DOHH2 (cell line): ENCODE data around the gene POLN.

Experiments used
- H3F3A ChIP-seq: fragments of 200-600 bp; sonication (generic), shearing (Covaris generic); 2 replicates; pipeline ENCODE4 v1.6.0; 2016; ENCODE audit warnings: antibody characterized with exemption, mild to moderate bottlenecking; ENCODE audit not compliant: control insufficient read depth, insufficient read depth
- H3K27ac ChIP-seq: fragments of 200-600 bp; sonication (generic); 2 replicates; pipeline ENCODE4 v1.5.1; 2014; ENCODE audit warnings: low read depth, mild to moderate bottlenecking, low read length, moderate library complexity
- H3K27me3 ChIP-seq: fragments of 200-600 bp; sonication (generic); 2 replicates; pipeline ENCODE4 v1.6.1; 2014; ENCODE audit warnings: mild to moderate bottlenecking, low read length, mixed read lengths; ENCODE audit not compliant: control insufficient read depth
- H3K36me3 ChIP-seq: fragments of 200-600 bp; sonication (generic); 2 replicates; pipeline ENCODE4 v1.6.1; 2014; ENCODE audit warnings: mild to moderate bottlenecking, low read length, moderate library complexity, mixed read lengths; ENCODE audit not compliant: control insufficient read depth
- H3K4me1 ChIP-seq: fragments of 200-600 bp; sonication (generic); 2 replicates; pipeline ENCODE4 v1.6.1; 2014; ENCODE audit warnings: mild to moderate bottlenecking, low read length, mixed read lengths; ENCODE audit not compliant: control insufficient read depth
- H3K4me2 ChIP-seq: fragments of 200-600 bp; sonication (generic); 2 replicates; pipeline ENCODE4 v1.6.0; 2014; ENCODE audit warnings: mild to moderate bottlenecking, low read length, moderate library complexity
- H3K4me3 ChIP-seq: fragments of 200-600 bp; sonication (generic); 2 replicates; pipeline ENCODE4 v1.5.1; 2014; ENCODE audit warnings: mild to moderate bottlenecking, low read length, mixed read lengths
- H3K79me2 ChIP-seq: fragments of 200-600 bp; sonication (generic); 2 replicates; pipeline ENCODE4 v1.6.1; 2014; ENCODE audit warnings: mild to moderate bottlenecking, low read length, mixed read lengths; ENCODE audit not compliant: control insufficient read depth
- H3K9me2 ChIP-seq: fragments of 200-600 bp; sonication (generic); replicated peaks from 2 replicates; pipeline ENCODE4 v1.6.1; 2014; ENCODE audit warnings: mild to moderate bottlenecking, low read length, mixed read lengths; ENCODE audit not compliant: control insufficient read depth
- H3K9me3 ChIP-seq: fragments of 200-600 bp; sonication (generic); 2 replicates; pipeline ENCODE4 v1.6.1; 2014; ENCODE audit warnings: antibody characterized with exemption, low read length, mixed read lengths; ENCODE audit not compliant: control insufficient read depth, insufficient read depth
- H4K20me1 ChIP-seq: fragments of 200-600 bp; sonication (generic); 2 replicates; pipeline ENCODE4 v1.6.0; 2014; ENCODE audit warnings: low read depth, mild to moderate bottlenecking, antibody characterized with exemption, low read length, moderate library complexity; ENCODE audit not compliant: control insufficient read depth, insufficient read depth
- EZH2phosphoT487 ChIP-seq: fragments of 200-600 bp; sonication (generic); IDR thresholded peaks from 2 replicates; pipeline ENCODE4 v1.6.1; 2017; ENCODE audit warnings: borderline replicate concordance, mild to moderate bottlenecking, antibody characterized with exemption, low read length, moderate library complexity, mixed read lengths
- TF ChIP-seq, protein P1 (sequence below): fragments of 200-600 bp; sonication (generic); IDR thresholded peaks from one replicate; pipeline ENCODE4 v1.5.1; 2014; ENCODE audit warnings: antibody characterized with exemption, mild to moderate bottlenecking, low read depth, low read length; ENCODE audit not compliant: poor library complexity, severe bottlenecking

Gene POLN

DNA sequence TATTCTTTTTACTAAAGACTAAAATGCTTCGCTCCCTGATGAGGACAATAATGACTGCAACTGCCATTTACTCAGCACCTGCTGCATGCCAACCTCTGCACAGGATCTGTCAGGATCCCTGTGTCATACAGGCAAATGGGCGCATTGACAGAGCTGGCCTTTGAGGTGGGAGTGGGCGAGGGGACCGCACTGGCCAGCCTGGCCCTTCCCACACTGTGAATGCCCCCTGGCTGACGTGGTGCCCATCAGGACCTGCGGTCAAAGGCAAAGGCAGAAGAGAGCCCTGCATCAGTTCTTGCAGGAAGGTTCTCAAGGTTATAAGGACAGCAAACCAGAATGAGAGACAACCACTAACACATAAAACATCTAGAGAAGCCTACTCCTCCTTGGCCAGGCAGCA lies 67.9 kb downstream of the POLN start:
- H3K9me3 ChIP-seq, result no peaks in the 10 kb centered on the region
- H3K4me2 ChIP-seq, result no peak overlapping the region
- H3K36me3 ChIP-seq, result no peaks in the 10 kb centered on the region
- no peaks in the 10 kb centered on the region for H3K4me1 ChIP-seq
- no peaks in the 10 kb centered on the region for H3F3A ChIP-seq
- no peak overlapping the region for H3K4me3 ChIP-seq
- H4K20me1 ChIP-seq, result no peaks in the 10 kb centered on the region
- no peaks in the 10 kb centered on the region for H3K9me2 ChIP-seq
- H3K27ac ChIP-seq, result no peak overlapping the region
- TF ChIP-seq, protein P1, sequence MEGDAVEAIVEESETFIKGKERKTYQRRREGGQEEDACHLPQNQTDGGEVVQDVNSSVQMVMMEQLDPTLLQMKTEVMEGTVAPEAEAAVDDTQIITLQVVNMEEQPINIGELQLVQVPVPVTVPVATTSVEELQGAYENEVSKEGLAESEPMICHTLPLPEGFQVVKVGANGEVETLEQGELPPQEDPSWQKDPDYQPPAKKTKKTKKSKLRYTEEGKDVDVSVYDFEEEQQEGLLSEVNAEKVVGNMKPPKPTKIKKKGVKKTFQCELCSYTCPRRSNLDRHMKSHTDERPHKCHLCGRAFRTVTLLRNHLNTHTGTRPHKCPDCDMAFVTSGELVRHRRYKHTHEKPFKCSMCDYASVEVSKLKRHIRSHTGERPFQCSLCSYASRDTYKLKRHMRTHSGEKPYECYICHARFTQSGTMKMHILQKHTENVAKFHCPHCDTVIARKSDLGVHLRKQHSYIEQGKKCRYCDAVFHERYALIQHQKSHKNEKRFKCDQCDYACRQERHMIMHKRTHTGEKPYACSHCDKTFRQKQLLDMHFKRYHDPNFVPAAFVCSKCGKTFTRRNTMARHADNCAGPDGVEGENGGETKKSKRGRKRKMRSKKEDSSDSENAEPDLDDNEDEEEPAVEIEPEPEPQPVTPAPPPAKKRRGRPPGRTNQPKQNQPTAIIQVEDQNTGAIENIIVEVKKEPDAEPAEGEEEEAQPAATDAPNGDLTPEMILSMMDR, result no peak
- no peaks in the 10 kb centered on the region for H3K79me2 ChIP-seq
- no peaks in the 10 kb centered on the region for H3K27me3 ChIP-seq

DNA sequence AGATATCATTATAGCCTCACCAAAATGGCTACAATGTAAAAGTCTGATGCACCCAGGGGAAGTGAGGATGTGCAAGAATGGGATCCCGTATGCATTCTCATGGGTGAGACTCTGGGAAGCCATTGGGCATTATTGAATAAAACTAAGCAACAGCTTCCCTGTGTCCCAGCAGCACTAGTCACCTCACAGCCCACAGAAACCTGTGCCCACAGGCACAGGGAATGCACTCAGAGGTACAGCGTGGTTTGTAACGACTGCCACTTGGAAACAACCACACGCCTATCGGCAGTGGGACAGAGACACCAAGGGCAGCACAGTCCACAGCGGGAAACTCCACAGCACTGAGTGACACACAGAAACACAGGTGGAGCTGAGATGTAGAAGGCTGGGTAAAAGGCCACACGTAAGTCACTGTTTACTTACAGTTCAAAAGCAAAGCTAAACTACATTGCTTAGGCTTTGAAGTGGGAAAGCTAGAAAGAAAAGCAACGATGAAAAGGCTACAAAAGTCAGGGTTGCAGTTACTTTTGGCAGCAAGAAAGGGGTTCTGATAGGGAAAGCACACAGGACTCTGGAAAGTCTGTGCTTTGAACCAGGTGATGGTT lies 69.2 kb downstream of the POLN start:
- H3K36me3 ChIP-seq, result no peaks in the 10 kb centered on the region
- no peak for TF ChIP-seq EZH2phosphoT487
- TF ChIP-seq, protein P1, result no peak
- H3K4me2 ChIP-seq, result no peak overlapping the region

DNA sequence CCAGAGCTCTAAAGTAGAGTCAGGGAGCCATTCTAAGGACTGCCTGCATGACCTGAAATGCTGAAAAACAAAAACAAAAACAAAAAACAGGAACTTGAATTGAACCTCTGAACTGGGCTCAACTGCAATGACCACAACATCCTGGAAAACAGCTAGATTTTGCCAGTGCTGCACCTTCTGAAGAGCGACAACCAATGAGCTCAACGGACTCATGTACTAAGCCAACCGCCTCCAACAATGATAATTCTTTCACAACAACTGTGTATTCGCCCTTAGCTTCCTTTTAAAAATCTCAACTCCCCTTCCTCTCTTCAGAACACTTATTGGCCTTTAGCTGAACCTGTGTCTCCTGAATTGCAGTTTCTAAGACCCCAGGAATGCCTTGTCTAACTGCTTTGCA lies 69.8 kb downstream of the POLN start:
- H3K79me2 ChIP-seq, result no peaks in the 10 kb centered on the region

More for the DNA sequence above, 69.2 kb downstream of the POLN start:
- no peak overlapping the region for H3K4me3 ChIP-seq
- H3K27me3 ChIP-seq, result no peaks in the 10 kb centered on the region
- no peaks in the 10 kb centered on the region for H4K20me1 ChIP-seq
- H3K79me2 ChIP-seq, result no peaks in the 10 kb centered on the region
- no peaks in the 10 kb centered on the region for H3K4me1 ChIP-seq
- no peaks in the 10 kb centered on the region for H3K9me3 ChIP-seq
- no peak overlapping the region for H3K27ac ChIP-seq
- no peaks in the 10 kb centered on the region for H3K9me2 ChIP-seq
- H3F3A ChIP-seq, result no peaks in the 10 kb centered on the region

More for the DNA sequence above, 69.8 kb downstream of the POLN start:
- Histone ChIP-seq H3K4me1 (no peaks in the 10 kb centered on the region), H3K4me3 (no peak overlapping the region), H3F3A (no peaks in the 10 kb centered on the region), H3K36me3 (no peaks in the 10 kb centered on the region), H3K27ac (no peak overlapping the region), H3K4me2 (no peak overlapping the region), H3K9me2 (no peaks in the 10 kb centered on the region), H3K9me3 (no peaks in the 10 kb centered on the region), H3K27me3 (no peaks in the 10 kb centered on the region), H4K20me1 (no peaks in the 10 kb centered on the region)
- TF ChIP-seq, protein P1, result no peak
- no peak for TF ChIP-seq EZH2phosphoT487
